HK-2 (cell line): ENCODE measurements around the gene TBX2.
"Not testable (repeated sequence)": the region's sequence is repeated elsewhere in the genome, so short reads cannot be mapped to it uniquely, and the experiment has no call there.

Experiments used
- DNase-seq: peaks from one replicate; pipeline ENCODE4 v3.0.0-alpha.2; 2018; ENCODE audit not compliant: unreplicated experiment

Gene TBX2

GRCh38 chr17:61413661-61414126 lies 14.1 kb downstream of the TBX2 start:
- no peak for DNase-seq

DNA sequence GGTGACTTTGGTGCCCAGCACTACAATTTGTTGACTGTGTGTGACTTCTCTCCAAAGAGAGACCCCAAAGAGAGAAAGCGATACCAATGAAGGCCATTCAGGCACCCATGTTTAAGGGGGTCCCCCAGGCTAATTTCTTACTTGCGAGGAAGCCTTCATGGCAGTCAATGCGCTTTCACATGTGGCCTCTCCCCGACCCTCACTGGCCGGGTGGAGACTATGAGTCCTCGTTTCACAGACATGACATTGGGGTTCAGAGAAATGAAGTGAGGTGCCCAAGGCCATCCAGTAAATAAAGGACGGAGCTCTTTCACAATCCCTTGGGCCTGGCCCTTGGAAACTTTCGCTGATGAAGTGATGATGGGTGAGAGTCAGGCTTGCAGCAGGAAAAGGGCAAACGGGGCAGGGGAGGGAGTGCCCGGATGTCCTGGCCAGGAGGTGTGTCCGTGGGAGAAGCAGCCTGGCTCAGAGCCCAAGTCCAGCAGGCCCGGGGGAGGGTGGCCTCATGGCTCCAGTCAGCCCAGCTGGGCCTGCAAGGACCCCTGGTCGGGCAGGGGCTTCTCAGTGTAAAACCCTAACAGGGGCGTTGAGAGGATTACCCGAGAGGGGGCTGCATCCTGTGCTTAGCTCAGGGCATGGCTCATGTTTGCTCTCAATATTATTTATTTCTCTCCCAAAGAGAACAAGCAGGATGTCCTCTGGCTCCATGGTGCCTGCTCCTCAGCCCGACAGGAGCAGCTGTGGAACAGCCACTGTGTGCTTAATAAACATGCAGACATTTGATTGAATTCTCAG lies 14.7 kb downstream of the TBX2 start:
- DNase-seq: peak; percentile 0

- DNase-seq: no peak
These were observed 15.3 kb downstream of the TBX2 start for GRCh38 chr17:61414936-61415251.

DNA sequence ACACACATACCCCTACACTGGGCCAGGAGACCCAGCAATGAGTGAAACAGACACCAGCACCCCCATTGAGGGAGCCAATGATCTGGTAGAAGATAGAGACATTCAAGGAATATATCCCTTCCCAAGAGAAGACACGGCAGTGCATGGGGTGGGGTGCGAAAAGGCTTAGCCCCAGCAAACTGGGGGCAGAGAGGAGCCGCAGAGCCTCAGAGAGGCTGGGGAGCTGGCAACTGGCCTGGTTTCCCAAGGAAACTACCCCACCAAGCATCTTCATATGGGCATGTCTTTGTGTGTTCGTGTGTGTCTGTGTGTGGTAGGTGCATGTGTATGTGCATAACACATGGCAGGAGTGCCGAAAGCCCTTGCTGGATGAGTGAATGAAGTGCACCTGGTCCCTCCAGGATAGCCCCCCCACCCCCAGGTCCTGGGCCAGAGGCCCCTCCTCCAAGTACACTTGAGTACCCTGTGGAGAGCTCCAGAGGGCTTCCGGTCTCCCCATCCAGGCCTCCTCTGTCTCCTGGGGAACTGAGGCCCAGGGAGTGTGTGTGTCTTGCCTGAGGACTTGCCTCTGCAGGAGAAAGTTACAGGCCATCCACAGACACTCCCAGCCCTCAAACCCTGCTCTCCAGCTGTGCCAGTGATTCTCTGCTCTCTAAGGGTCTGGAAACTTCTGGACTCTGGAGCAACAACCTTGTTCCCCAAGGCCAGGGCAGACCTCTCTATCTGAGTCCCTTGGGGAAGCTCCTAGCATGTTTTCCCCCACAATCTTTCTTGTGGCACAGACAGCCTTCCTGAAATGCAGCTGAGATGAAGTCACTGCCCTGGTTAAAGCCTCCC lies 15.9 kb downstream of the TBX2 start:
- DNase-seq: no peak

GRCh38 chr17:61416211-61416539 lies 16.5 kb downstream of the TBX2 start:
- DNase-seq: no peak

GRCh38 chr17:61416540-61417363 lies 17.1 kb downstream of the TBX2 start:
- peak; percentile 79 for DNase-seq

GRCh38 chr17:61418449-61418848 lies 18.8 kb downstream of the TBX2 start:
- no peak for DNase-seq

- DNase-seq: no peak
These were observed 19.9 kb downstream of the TBX2 start for GRCh38 chr17:61419496-61420046.

DNA sequence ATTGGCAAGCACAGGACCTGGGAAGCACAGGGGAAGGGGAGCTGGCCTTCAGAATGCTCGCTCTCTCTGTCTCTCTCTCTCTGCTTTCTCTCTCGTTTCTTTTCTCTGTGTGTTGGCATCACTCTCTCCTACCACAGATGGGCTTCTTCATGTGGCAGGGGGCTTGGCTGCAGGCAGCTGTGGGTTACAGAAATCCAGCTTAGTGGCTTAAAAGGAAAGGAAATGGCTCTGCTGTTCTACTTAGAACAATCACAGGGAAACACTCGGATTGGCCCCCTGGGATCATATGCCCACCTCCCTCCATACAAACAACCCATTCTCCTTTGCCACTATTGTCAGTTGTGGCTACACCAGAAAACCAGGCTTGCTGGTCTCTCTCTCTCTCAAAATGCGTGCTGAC lies 20.4 kb downstream of the TBX2 start:
- DNase-seq: no peak

DNA sequence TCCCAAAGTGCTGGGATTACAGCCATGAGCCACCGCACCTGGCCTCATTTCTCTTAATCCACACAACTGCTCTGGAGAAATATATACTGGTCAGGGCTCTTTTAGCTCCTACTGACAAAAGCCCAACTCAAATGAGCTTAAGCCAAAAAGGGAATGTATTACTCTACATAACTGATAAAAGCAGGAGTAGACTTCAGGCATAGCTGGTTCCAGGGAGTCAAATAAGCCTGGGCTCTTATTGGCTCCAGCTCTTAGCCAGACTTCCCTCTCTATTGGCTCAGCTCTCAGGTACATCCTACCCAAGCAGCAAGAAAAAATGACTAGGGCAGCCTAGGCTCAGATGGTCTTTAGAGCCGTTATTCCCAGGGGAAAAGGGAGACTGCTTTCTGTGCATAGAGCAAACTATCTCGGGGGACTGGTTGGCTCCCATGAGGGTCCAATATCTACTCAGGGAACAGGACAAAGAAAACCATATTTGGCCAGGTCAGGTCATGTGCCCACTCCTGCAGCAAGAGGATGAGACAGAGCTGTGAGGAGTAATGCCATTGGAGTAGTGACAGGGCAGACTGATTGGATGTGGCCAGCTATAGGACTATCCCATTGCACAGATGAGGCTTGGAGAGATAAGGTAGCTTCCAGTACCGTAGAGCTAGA lies 21.2 kb downstream of the TBX2 start:
- DNase-seq: no peak

DNA sequence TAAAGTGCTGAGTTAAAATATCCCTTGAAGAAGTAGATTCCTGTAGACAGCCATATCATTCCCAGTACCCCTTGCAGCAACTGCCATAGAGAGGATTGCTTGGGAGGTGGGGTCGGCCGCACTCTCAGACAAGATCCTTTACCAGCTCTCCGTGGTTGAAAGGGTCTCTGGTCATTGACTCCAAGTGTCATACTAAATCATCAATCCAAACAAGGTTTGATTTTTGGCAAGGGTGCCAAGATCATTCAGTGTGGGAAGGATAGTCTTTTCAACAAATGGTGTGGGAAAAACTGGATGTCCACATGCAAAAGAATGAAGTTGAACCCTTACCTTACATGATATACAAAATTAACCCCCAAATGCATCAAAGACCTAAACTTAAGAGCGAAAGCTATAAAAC lies 21.8 kb downstream of the TBX2 start:
- no peak for DNase-seq

DNA sequence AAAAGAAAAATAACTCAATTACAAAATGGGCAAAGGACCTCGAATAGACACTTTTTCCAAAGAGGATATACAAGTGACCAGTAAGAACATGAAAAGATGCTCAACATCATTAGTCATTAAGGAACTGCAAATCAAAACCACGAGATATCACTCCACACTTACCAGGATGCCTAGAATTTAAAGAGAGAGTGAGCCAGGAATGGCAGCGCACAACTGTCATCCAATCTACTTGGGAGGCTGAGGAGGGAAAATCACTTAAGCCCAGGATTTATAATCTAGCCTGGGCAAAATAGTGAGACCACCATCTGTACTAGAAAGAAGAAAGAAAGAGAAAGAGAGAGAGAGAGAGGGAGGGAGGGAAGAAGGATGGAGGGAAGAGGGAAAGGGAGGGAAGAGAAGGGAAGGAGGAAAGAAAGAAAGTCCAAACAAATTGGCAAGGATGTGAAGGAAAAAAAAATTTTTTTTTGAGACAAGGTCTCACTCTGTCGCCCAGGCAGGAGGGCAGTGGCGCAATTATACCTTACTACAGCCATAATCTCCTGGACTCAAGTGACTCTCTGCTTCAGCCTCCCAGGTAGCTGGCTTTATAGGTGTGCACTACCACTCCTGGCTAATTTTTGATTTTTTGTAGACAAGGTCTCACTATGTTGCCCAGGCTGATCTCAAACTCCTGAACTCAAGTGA lies 22.6 kb downstream of the TBX2 start:
- DNase-seq: no peak

GRCh38 chr17:61422869-61423268 lies 23.2 kb downstream of the TBX2 start:
- DNase-seq: no peak

DNA sequence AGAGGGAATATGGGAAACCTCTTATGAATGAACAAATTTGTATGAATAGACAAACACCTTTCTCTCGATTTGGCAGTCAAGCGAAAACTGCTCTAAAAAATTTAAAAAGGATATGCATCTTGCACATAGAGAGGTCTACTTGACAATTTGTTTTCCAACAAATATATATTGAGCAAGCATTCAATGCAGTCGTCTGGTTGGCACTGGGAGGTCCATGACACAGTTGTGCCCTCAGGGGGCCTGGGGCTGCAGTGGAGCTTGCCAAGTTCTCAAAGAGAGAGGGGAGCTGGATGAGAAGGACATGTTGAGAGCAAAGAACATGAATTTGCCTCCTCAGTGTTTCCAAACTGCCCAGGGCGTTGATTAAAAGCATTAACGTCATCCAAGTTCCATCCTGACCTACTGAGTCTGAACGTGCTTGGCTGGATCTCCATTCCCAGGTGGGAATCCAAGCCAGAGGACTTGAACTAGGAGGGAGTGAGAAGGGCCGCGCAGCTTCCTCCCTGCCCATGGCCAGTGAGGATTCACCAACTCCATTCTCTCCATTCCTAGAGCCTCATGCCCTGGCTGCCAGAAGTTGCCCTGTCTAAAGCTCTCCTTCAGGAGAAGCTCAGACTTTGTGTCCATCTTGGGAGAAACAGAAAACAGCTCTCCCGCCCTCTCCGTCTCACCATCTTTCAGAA lies 24.5 kb downstream of the TBX2 start:
- no peak for DNase-seq

DNA sequence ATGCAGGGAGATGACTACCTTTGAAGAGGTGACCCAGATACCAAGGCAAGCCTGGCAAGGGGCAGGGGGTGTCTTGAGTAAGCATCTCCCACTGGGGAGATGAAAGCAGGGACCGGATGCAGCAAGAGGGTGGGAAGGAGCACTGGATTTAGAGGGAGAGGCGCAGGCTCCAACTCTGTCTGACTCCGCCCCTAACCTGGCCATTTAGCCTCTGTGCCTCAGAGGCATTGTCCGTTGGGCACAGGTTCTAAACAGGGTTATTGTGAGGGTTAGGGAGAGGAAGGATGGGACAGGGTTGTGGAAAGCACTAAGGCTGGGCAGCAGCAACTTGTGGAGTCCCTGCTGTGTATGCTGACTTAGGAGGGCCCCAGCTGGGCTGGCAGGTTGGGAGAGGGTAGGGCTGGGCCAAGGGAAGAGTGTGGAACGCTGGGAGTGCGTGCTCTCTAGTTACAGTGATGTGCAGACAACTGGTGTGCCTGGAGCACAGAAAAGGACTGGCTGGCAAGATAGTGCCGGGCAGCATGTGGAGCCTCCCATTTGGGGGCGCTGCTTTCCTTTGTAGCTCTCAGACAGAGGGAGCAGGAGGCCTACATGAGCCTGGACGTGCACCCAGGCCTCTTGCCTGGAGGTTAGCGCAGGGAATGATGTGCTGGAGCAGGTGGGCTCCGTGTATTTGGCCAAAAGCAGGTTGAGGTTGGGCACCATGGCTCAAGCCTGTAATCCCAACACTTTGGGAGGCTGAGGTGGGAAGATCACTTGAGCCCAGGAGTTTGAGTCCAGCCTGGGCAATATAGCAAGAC lies 26.2 kb downstream of the TBX2 start:
- no peak for DNase-seq

DNA sequence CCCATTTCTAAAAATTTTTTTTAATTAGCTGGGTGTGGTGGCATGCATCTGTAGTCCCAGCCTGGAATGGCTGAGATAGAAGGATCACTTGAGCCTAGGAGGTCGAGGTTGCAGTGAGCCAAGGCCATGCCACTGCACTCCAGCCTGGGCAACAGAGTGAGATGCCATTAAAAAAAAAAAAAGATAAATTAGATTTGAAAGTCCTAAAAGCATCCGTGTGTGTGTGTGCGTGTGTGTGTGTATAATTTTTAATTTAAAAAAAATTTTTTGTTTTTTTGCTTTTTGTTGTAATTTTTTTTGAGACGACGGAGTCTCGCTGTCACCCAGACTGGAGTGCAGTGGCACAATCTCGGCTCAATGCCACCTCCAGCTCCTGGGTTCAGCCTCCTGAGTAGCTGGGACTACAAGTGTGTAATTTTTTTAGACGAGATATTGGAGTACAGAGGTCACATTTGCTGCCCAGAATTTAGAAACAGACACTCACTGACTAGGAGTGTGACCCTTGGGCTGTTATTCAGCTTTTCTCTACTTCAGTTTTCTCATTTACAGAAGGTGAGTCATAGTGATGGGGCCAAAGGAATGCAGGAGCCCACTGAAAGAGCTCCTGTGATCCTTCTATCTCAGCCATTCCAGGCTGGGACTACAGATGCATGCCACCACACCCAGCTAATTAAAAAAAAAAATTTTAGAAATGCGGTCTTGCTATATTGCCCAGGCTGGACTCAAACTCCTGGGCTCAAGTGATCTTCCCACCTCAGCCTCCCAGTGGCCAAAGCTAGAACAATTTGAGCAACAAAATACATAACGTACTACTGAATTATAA lies 27.1 kb downstream of the TBX2 start:
- DNase-seq: no peak

GRCh38 chr17:61427567-61427966 lies 27.9 kb downstream of the TBX2 start:
- DNase-seq: no peak

GRCh38 chr17:61429274-61429673 lies 29.6 kb downstream of the TBX2 start:
- no peak for DNase-seq

DNA sequence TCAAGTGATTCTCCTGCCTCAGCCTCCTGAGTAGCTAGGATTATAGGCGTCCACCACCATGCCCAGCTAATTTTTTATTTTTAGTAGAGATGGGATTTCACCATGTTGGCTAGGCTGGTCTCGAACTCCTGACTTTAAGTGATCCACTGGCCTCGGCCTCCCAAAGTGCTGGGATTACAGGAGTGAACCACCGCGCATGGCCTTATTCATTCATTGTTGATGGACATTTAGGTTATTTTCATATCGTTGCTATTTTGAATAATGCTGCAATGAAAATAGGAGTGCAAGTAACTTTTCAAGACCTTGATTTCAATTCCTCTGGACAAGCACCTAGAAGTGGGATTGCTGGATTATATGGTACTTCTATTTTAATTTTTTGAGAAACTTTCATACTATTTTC lies 30.2 kb downstream of the TBX2 start:
- DNase-seq: not testable (repeated sequence)
